H9 (cell line): Measurements from ENCODE around the gene SDHA. TPM values are rescaled to one million over a fixed set of nuclear protein-coding genes. Genes with fewer than 3 reads are reported as not detected.
"Not testable (repeated sequence)": the region's sequence is repeated elsewhere in the genome, so short reads cannot be mapped to it uniquely, and the experiment has no call there.

Experiments used
- DNase-seq: peaks from one replicate; pipeline ENCODE4 v3.0.0-alpha.2; 2017
- H2AFZ ChIP-seq: one replicate; pipeline ENCODE4 v1.6.1; 2013; ENCODE audit warnings: mild to moderate bottlenecking, low read length, control low read depth, moderate library complexity
- H2AK5ac ChIP-seq: 2 replicates; pipeline ENCODE4 v1.6.1; 2013; ENCODE audit warnings: low read length, control low read depth, mixed read lengths; ENCODE audit not compliant: insufficient read length
- H2BK120ac ChIP-seq: one replicate; pipeline ENCODE4 v1.6.1; 2013; ENCODE audit warnings: low read depth, mild to moderate bottlenecking, low read length, control low read depth, inconsistent platforms; ENCODE audit not compliant: poor library complexity, severe bottlenecking
- H2BK12ac ChIP-seq: 2 replicates; pipeline ENCODE4 v1.6.1; 2013; ENCODE audit warnings: low read length, control low read depth, mixed read lengths, low read depth; ENCODE audit not compliant: insufficient read length
- H2BK15ac ChIP-seq: 2 replicates; pipeline ENCODE4 v1.6.1; 2013; ENCODE audit warnings: low read depth, low read length, control low read depth
- H2BK20ac ChIP-seq: one replicate; pipeline ENCODE4 v1.6.1; 2013; ENCODE audit warnings: low read depth, mild to moderate bottlenecking, low read length, control low read depth, inconsistent platforms; ENCODE audit not compliant: poor library complexity, severe bottlenecking
- H2BK5ac ChIP-seq: 2 replicates; pipeline ENCODE4 v1.6.1; 2013; ENCODE audit warnings: low read length, control low read depth, mixed read lengths; ENCODE audit not compliant: insufficient read length
- H3K14ac ChIP-seq: 2 replicates; pipeline ENCODE4 v1.6.1; 2013; ENCODE audit warnings: low read length, control low read depth; ENCODE audit not compliant: insufficient read depth
- H3K18ac ChIP-seq: 2 replicates; pipeline ENCODE4 v1.6.1; 2013; ENCODE audit warnings: low read depth, mild to moderate bottlenecking, mixed read lengths, low read length, control low read depth; ENCODE audit not compliant: insufficient read length
- H3K23ac ChIP-seq: 2 replicates; pipeline ENCODE4 v1.6.1; 2013; ENCODE audit warnings: low read length, control low read depth, mixed read lengths, low read depth; ENCODE audit not compliant: insufficient read length
- H3K23me2 ChIP-seq: 2 replicates; pipeline ENCODE4 v1.6.1; 2013; ENCODE audit warnings: low read depth, mild to moderate bottlenecking, mixed read lengths, low read length, control low read depth; ENCODE audit not compliant: insufficient read length, poor library complexity, severe bottlenecking
- H3K27ac ChIP-seq: 2 replicates; pipeline ENCODE4 v1.5.1; 2013; ENCODE audit warnings: low read length, control low read depth, mixed read lengths, low read depth; ENCODE audit not compliant: insufficient read length
- H3K27me3 ChIP-seq: 2 replicates; pipeline ENCODE4 v1.6.1; 2013; ENCODE audit warnings: low read length, control low read depth, inconsistent platforms; ENCODE audit not compliant: insufficient read depth
- H3K4ac ChIP-seq: 2 replicates; pipeline ENCODE4 v1.6.1; 2013; ENCODE audit warnings: low read depth, mild to moderate bottlenecking, control low read depth, inconsistent platforms, low read length, moderate library complexity
- H3K4me1 ChIP-seq: 2 replicates; pipeline ENCODE4 v1.6.1; 2013; ENCODE audit warnings: low read length, control low read depth, inconsistent platforms; ENCODE audit not compliant: insufficient read depth
- H3K4me2 ChIP-seq: 2 replicates; pipeline ENCODE4 v1.6.1; 2013; ENCODE audit warnings: low read length, control low read depth, mixed read lengths; ENCODE audit not compliant: insufficient read length, insufficient read depth
- H3K56ac ChIP-seq: 2 replicates; pipeline ENCODE4 v1.6.1; 2013; ENCODE audit warnings: low read depth, mild to moderate bottlenecking, mixed read lengths, low read length, control low read depth; ENCODE audit not compliant: insufficient read length
- H3K79me1 ChIP-seq: 2 replicates; pipeline ENCODE4 v1.6.1; 2013; ENCODE audit warnings: low read depth, mild to moderate bottlenecking, moderate library complexity, low read length, control low read depth, inconsistent platforms; ENCODE audit not compliant: insufficient read depth, poor library complexity, severe bottlenecking
- H3K79me2 ChIP-seq: 2 replicates; pipeline ENCODE4 v1.6.1; 2013; ENCODE audit warnings: low read length, control low read depth, inconsistent platforms; ENCODE audit not compliant: insufficient read depth
- H3K9ac ChIP-seq: 2 replicates; pipeline ENCODE4 v1.6.1; 2013; ENCODE audit warnings: low read length, control low read depth, mixed read lengths; ENCODE audit not compliant: insufficient read length; ENCODE audit errors: extremely low read depth
- H3K9me3 ChIP-seq: one replicate; pipeline ENCODE4 v1.6.1; 2013; ENCODE audit warnings: low read depth, low read length, inconsistent platforms; ENCODE audit not compliant: control insufficient read depth
- H3T11ph ChIP-seq: one replicate; pipeline ENCODE4 v1.6.1; 2013; ENCODE audit warnings: mild to moderate bottlenecking, low read length, control low read depth, inconsistent platforms
- H4K20me1 ChIP-seq: one replicate; pipeline ENCODE4 v1.6.1; 2013; ENCODE audit not compliant: control insufficient read depth, insufficient read length, insufficient read depth
- H4K5ac ChIP-seq: 2 replicates; pipeline ENCODE4 v1.6.1; 2013; ENCODE audit warnings: low read depth, mild to moderate bottlenecking, mixed read lengths, low read length, control low read depth; ENCODE audit not compliant: insufficient read length
- H4K8ac ChIP-seq: replicated peaks from 2 replicates; pipeline ENCODE4 v1.6.1; 2013; ENCODE audit warnings: low read length, control low read depth, mixed read lengths, low read depth; ENCODE audit not compliant: insufficient read length
- H4K91ac ChIP-seq: 2 replicates; pipeline ENCODE4 v1.6.1; 2013; ENCODE audit warnings: low read depth, mild to moderate bottlenecking, moderate library complexity, mixed read lengths, low read length, control low read depth; ENCODE audit not compliant: insufficient read length
- H3K27ac Mint-ChIP-seq, 3 experiments: 2 replicates in 2 of 3; 3 replicates in 1 of 3; pipeline ENCODE4 v1.8.0; 2020 to 2021; ENCODE audit warnings: mixed read lengths in 3 of 3, mild to moderate bottlenecking in 1 of 3, moderate library complexity in 1 of 3
- H3K27me3 Mint-ChIP-seq: 2 replicates; pipeline ENCODE4 v1.8.0; 2021; ENCODE audit warnings: low read depth, mild to moderate bottlenecking, moderate library complexity, mixed read lengths
- H3K36me3 Mint-ChIP-seq, 3 experiments: 2 replicates in 2 of 3; 3 replicates in 1 of 3; pipeline ENCODE4 v1.8.0; 2020 to 2021; ENCODE audit warnings: low read depth in 3 of 3, mixed read lengths in 3 of 3; ENCODE audit not compliant: insufficient read depth in 1 of 3
- H3K4me1 Mint-ChIP-seq, 2 experiments: 2 replicates each; pipeline ENCODE4 v1.8.0; 2020; ENCODE audit warnings: mixed read lengths in 2 of 2
- H3K4me3 Mint-ChIP-seq, 2 experiments: 2 replicates in 1 of 2; 3 replicates in 1 of 2; pipeline ENCODE4 v1.8.0; 2020 to 2021; ENCODE audit warnings: mild to moderate bottlenecking in 2 of 2, mixed read lengths in 2 of 2, moderate library complexity in 1 of 2
- H3K9me3 Mint-ChIP-seq, 2 experiments: 2 replicates in 1 of 2; 3 replicates in 1 of 2; pipeline ENCODE4 v1.8.0; 2020; ENCODE audit warnings: mild to moderate bottlenecking in 2 of 2, mixed read lengths in 2 of 2, moderate library complexity in 1 of 2
- CTCF ChIP-seq: fragments of 200-600 bp; sonication (generic); conservative IDR thresholded peaks from 3 replicates; pipeline ENCODE4 v1.8.0; 2021; ENCODE audit warnings: antibody characterized with exemption, mild to moderate bottlenecking
- WGBS: extraction: QIAGEN DNeasy Blood & Tissue Kit; methylation state at CpG from one replicate; pipeline ENCODE4 v1.1.7; 2013; ENCODE audit warnings: missing lambda C conversion rate, low lambda C conversion rate, mixed read lengths; ENCODE audit not compliant: insufficient read length; ENCODE audit errors: extremely low coverage; 5-methylcytosine and 5-hydroxymethylcytosine counted together
- total RNA-seq: library from RNA; stranded (reverse); gene quantifications from 2 replicates; pipeline ENCODE4 v1.2.1, GENCODE V29; 2021

Gene SDHA
- total RNA-seq, 1 experiment from 2014 or later = 84.8 TPM

DNA sequence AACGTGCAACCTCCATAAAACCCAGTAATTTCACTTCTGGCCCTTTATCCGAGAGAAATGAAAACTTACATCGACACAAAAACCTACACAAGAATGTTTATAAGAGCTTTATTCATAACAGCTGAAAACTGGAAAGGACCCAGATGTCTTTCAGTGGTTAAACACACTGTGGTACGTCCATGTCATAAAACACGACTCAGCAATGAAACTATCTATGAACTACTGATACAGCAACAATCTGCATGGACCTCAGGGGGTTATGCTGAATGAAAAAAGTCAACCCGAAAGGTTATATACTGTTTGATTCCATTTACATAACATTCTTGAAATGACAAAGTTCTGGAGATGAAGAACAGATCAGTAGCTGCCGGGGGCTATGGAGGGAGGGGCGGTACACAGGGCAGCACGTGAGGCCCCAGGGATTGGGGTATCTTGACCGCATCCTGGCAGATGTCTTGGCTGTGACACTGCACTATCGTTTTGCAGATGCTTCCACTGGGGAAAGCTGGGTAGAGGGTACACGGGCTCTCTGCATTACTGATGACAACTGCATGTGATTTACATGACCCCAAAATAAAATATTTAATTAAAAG, 4.2 kb upstream of the SDHA start:
- H3T11ph ChIP-seq = no peak overlapping the region
- no CpG with 5 or more reads among the region's 12 CpGs for WGBS
- no peaks in the 10 kb centered on the region for H4K20me1 ChIP-seq
- H2BK5ac ChIP-seq = no peak overlapping the region
- H3K18ac ChIP-seq = no peak overlapping the region
- peaks cover 4% of the 10 kb centered on the region for H3K79me1 ChIP-seq
- peaks cover 2% of the 10 kb centered on the region; the same call in 1 of the 2 replicates for H3K79me2 ChIP-seq
- H3K27ac Mint-ChIP-seq = no peak overlapping the region
- H4K5ac ChIP-seq = no peak overlapping the region
- H3K4me1 Mint-ChIP-seq = peaks cover 8% of the 10 kb centered on the region in 2 experiments
- H3K56ac ChIP-seq = no peak overlapping the region
- no peak overlapping the region for H2AFZ ChIP-seq
- H3K23me2 ChIP-seq = no peaks in the 10 kb centered on the region
- no peak overlapping the region for H2BK15ac ChIP-seq
- no peaks in the 10 kb centered on the region for H3K27me3 ChIP-seq
- no peak overlapping the region for H3K4me2 ChIP-seq
- H3K23ac ChIP-seq = no peak overlapping the region
- no peak for TF ChIP-seq CTCF
- H2BK20ac ChIP-seq = no peak overlapping the region
- no peak overlapping the region for H4K8ac ChIP-seq
- H3K14ac ChIP-seq = no peak overlapping the region
- H3K9me3 ChIP-seq = no peaks in the 10 kb centered on the region
- H4K91ac ChIP-seq = no peak overlapping the region
- H3K27ac ChIP-seq = no peak overlapping the region
- H2BK120ac ChIP-seq = no peak overlapping the region
- peaks cover 14 to 32% (median 25%) of the 10 kb centered on the region in 3 experiments; a peak in 6 of 7 replicates for H3K36me3 Mint-ChIP-seq
- no peak overlapping the region for H2BK12ac ChIP-seq
- no peaks in the 10 kb centered on the region for H3K4me1 ChIP-seq
- no peak for DNase-seq
- H3K27me3 Mint-ChIP-seq = no peaks in the 10 kb centered on the region
- H3K9ac ChIP-seq = no peak overlapping the region
- no peak overlapping the region for H2AK5ac ChIP-seq
- no peaks in the 10 kb centered on the region for H3K9me3 Mint-ChIP-seq
- H3K4ac ChIP-seq = no peak overlapping the region
- no peak overlapping the region for H3K4me3 Mint-ChIP-seq

DNA sequence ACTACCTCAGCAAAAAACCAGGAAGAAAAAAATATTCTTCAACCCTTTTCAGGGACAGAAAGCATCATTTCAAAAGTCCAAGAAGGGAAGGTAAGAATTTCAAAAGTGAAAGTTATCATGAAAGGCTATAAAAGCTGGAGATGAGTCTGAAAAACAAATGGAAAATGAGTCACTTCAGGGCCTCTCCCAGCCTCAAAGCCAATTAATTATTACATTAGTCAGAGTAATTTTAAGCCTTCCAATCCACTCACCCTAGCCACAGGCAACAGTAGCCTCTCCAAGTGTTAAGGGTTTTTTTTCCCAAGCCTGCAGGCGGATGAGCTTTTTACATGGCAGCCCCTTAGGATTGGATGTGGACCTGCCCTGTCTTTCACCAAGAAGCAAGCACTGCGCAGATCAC, 2.9 kb upstream of the SDHA start:
- not testable (repeated sequence) for H3K4ac ChIP-seq, H3K27ac ChIP-seq, H3K23ac ChIP-seq, H3K18ac ChIP-seq, H3K79me2 ChIP-seq, H3K23me2 ChIP-seq, H3K14ac ChIP-seq, H3K9me3 ChIP-seq, H2BK120ac ChIP-seq, H3K27ac Mint-ChIP-seq, H4K91ac ChIP-seq, H3K4me3 Mint-ChIP-seq, H3K27me3 Mint-ChIP-seq, H3K4me1 ChIP-seq, H4K20me1 ChIP-seq, H4K5ac ChIP-seq, H2BK12ac ChIP-seq, H2BK20ac ChIP-seq, H2AFZ ChIP-seq, H4K8ac ChIP-seq, H3K27me3 ChIP-seq, DNase-seq, H3K9me3 Mint-ChIP-seq, H3T11ph ChIP-seq, H2AK5ac ChIP-seq, H2BK5ac ChIP-seq, H3K9ac ChIP-seq, H2BK15ac ChIP-seq, H3K4me2 ChIP-seq, H3K56ac ChIP-seq, H3K79me1 ChIP-seq
- H3K4me1 Mint-ChIP-seq = peaks cover 18 to 19% of the 10 kb centered on the region in 2 experiments
- H3K36me3 Mint-ChIP-seq = peaks cover 16 to 32% (median 25%) of the 10 kb centered on the region in 3 experiments; a peak in 6 of 7 replicates
- no CpG with 5 or more reads among the region's 2 CpGs for WGBS
